ENCODE results near the gene RRBP1.

DNA sequence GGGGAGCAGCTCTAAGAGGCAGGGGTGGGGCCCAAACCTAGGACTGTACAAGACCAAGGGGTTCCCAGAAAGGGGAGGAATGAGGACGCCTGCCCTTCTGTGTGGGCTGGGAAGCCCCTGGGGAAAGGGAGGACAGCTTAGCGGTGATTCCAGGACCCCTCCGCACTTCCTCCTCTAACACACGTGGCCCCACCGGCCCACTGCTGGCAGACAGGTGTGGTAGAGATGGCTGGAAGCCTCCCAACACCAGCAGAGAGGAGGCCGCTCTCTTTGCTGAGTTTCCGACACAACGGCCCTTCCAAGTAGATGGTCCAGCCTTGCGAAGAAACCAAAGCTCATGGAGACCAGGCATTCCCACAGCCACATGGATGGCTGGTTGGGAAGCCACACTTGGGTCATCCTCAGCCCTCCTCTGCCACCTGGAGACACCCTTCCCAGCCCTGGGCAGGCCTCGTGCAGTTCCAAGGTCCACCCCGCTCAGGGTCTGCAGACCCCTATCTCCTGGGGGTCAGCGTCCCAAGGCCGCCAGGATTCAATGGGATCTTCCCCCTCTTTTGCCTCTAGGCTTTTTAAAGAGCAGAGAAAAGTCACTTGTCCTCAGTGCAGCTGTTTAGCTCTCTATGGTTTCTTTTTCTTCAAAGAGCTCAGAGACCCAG, 43.9 kb downstream of the RRBP1 start:
- TF ChIP-seq TAF1 (conservative IDR thresholded peaks at IDR 0.05): no peak
- TF ChIP-seq, protein P1, sequence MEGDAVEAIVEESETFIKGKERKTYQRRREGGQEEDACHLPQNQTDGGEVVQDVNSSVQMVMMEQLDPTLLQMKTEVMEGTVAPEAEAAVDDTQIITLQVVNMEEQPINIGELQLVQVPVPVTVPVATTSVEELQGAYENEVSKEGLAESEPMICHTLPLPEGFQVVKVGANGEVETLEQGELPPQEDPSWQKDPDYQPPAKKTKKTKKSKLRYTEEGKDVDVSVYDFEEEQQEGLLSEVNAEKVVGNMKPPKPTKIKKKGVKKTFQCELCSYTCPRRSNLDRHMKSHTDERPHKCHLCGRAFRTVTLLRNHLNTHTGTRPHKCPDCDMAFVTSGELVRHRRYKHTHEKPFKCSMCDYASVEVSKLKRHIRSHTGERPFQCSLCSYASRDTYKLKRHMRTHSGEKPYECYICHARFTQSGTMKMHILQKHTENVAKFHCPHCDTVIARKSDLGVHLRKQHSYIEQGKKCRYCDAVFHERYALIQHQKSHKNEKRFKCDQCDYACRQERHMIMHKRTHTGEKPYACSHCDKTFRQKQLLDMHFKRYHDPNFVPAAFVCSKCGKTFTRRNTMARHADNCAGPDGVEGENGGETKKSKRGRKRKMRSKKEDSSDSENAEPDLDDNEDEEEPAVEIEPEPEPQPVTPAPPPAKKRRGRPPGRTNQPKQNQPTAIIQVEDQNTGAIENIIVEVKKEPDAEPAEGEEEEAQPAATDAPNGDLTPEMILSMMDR (IDR thresholded peaks at IDR 0.05; ENCODE audit: low read depth, low read length, missing input control): no peak
